ENCODE data around the gene ZNF217.
A peak's percentile ranks its signal among the peaks of the same experiment; 100 is the strongest.
"Not testable (repeated sequence)": the region's sequence is repeated elsewhere in the genome, so short reads cannot be mapped to it uniquely, and the experiment has no call there.

The ZNF217 gene

GRCh38 chr20:53609491-53610445, 16.1 kb upstream of the ZNF217 start:
- TF ChIP-seq CTCF (IDR thresholded peaks at IDR 0.05; ENCODE audit: unreplicated experiment in 3 of 3), result no peak
- H3K4me1 Mint-ChIP-seq, result peaks cover 26% of the 10 kb centered on the region
- H3K27ac Mint-ChIP-seq, result peak overlapping the region; percentile 44 to 74 (median 53)
- no peak overlapping the region for H3K4me3 Mint-ChIP-seq
- H3K36me3 Mint-ChIP-seq (ENCODE audit: low read depth), result no peaks in the 10 kb centered on the region
- H3K27me3 Mint-ChIP-seq (ENCODE audit: low read depth), result no peaks in the 10 kb centered on the region
- no peaks in the 10 kb centered on the region for H3K9me3 Mint-ChIP-seq

GRCh38 chr20:53608456-53609452, 15.1 kb upstream of the ZNF217 start:
- Mint-ChIP-seq H3K4me1 (peaks cover 25% of the 10 kb centered on the region), H3K9me3 (no peaks in the 10 kb centered on the region), H3K27ac (peak overlapping the region; percentile 44 to 74 (median 53)), H3K4me3 (no peak overlapping the region), H3K36me3 (ENCODE audit: low read depth) (no peaks in the 10 kb centered on the region), H3K27me3 (ENCODE audit: low read depth) (no peaks in the 10 kb centered on the region)
- no peak for TF ChIP-seq CTCF (IDR thresholded peaks at IDR 0.05; ENCODE audit: unreplicated experiment in 3 of 3)

- peaks cover 20% of the 10 kb centered on the region for H3K4me1 Mint-ChIP-seq
- TF ChIP-seq CTCF (IDR thresholded peaks at IDR 0.05; ENCODE audit: unreplicated experiment in 3 of 3), result no peak
- no peaks in the 10 kb centered on the region for H3K9me3 Mint-ChIP-seq
- H3K36me3 Mint-ChIP-seq (ENCODE audit: low read depth), result no peaks in the 10 kb centered on the region
- H3K4me3 Mint-ChIP-seq, result no peak overlapping the region
- H3K27ac Mint-ChIP-seq, result no peak overlapping the region
- H3K27me3 Mint-ChIP-seq (ENCODE audit: low read depth), result no peaks in the 10 kb centered on the region
These were observed 14.4 kb upstream of the ZNF217 start for GRCh38 chr20:53608071-53608455.

- Mint-ChIP-seq H3K4me3 (no peak overlapping the region), H3K27ac (no peak overlapping the region), H3K9me3 (no peaks in the 10 kb centered on the region), H3K36me3 (ENCODE audit: low read depth) (no peaks in the 10 kb centered on the region), H3K4me1 (peaks cover 17% of the 10 kb centered on the region), H3K27me3 (ENCODE audit: low read depth) (no peaks in the 10 kb centered on the region)
- TF ChIP-seq CTCF (IDR thresholded peaks at IDR 0.05; ENCODE audit: unreplicated experiment in 3 of 3), result no peak
These were observed 12.8 kb upstream of the ZNF217 start for GRCh38 chr20:53606364-53606985.

GRCh38 chr20:53605401-53605800, 11.8 kb upstream of the ZNF217 start:
- H3K27me3 Mint-ChIP-seq (ENCODE audit: low read depth); H3K9me3 Mint-ChIP-seq: not testable (repeated sequence)

GRCh38 chr20:53604846-53605245, 11.2 kb upstream of the ZNF217 start:
- H3K36me3 Mint-ChIP-seq (ENCODE audit: low read depth); H3K4me3 Mint-ChIP-seq; H3K27ac Mint-ChIP-seq; H3K27me3 Mint-ChIP-seq (ENCODE audit: low read depth); H3K9me3 Mint-ChIP-seq: not testable (repeated sequence)
- peaks cover 11% of the 10 kb centered on the region for H3K4me1 Mint-ChIP-seq

More at GRCh38 chr20:53605401-53605800, 11.8 kb upstream of the ZNF217 start:
- H3K36me3 Mint-ChIP-seq (ENCODE audit: low read depth); H3K27ac Mint-ChIP-seq; H3K4me3 Mint-ChIP-seq: not testable (repeated sequence)
- H3K4me1 Mint-ChIP-seq, result peaks cover 14% of the 10 kb centered on the region

All from nephron (organoid).